Measurements from ENCODE around the gene TBXAS1.
A peak's percentile ranks its signal among the peaks of the same experiment; 100 is the strongest.

The TBXAS1 gene

DNA sequence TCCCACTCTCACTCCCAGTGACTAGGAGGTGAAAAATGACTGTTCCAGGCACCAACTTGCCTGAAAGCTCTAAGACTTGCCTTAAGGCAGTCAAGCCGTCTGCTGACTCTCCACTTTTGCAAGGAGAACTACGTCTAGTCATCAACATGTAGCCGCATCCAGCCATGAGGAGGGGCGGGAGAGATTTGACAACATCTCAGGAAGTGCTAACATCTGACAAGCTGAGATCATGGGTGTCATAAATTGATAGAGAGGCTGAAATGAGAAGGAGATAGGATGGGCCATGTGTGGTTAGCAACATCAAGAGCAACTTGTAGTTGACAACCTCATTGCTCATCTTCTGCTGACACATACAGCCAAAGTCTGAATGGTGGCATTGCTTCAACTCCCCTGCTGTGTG lies 9.0 kb upstream of the TBXAS1 start:
- peaks cover 0 to 12% (median 0%) of the 10 kb centered on the region in 10 experiments; a peak in 4 of 20 replicates for H3K4me1 ChIP-seq
- peaks cover 18 to 43% (median 27%) of the 10 kb centered on the region in 11 experiments for H3K9me3 ChIP-seq (replicated peaks in 1 of 11)
- H4K20me1 ChIP-seq: no peaks in the 10 kb centered on the region
- H3K36me3 ChIP-seq: no peaks in the 10 kb centered on the region
- H3K4me2 ChIP-seq: peak overlapping the region in 3 of 11 experiments; percentile 7 to 60 (median 38); a peak in 5 of 22 replicates
- H3K9ac ChIP-seq: no peak overlapping the region
- H3K27me3 ChIP-seq: no peaks in the 10 kb centered on the region
- TF ChIP-seq Cebpa-rat (IDR thresholded peaks at IDR 0.05): no peak
- H3K27ac ChIP-seq: no peak overlapping the region
- no peak overlapping the region for H3K4me3 ChIP-seq

DNA sequence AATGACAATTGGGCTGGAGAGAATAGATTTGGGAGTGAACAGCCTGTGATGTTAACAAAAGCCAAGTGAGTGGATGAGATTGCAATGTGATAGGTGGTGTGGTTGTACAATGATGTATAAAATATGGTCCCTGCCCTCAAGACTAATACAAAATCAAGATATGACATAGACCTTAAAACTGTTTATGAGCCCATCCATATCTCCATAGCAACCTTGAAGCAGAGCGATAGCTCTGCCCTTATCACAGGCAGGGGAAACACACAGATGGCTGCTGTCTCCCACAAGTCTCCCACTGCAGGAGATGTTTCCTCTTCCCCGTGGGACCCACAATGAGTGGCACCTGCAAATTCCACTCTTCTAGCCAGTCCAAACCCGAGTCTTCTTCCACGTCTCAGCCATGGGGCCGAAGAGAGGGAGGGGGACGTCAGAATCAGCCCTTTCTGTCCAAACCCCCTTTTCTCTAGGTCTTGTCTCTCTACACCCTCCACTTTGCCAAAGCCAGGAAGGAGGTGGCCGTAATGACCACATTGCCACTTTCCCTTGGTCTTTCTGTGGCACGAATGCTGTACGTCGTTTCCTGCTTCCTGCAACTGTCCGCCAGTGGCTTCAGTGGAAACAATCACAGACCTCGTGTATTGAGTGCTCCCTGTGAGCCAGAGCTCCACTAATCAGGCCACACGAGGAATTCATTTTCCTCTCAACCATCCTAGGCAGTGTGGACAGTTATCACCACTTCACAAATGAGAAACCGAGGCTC lies 7.5 kb upstream of the TBXAS1 start:
- no peak for TF ChIP-seq Cebpa-rat (IDR thresholded peaks at IDR 0.05)
- Histone ChIP-seq H3K27ac (no peak overlapping the region), H3K4me1 (peaks cover 0 to 22% (median 0%) of the 10 kb centered on the region in 10 experiments; a peak in 4 of 20 replicates), H3K27me3 (no peaks in the 10 kb centered on the region), H3K4me3 (no peak overlapping the region), H3K36me3 (no peaks in the 10 kb centered on the region), H3K9ac (no peak overlapping the region), H4K20me1 (no peaks in the 10 kb centered on the region), H3K4me2 (no peak overlapping the region), H3K9me3 (replicated peaks in 1 of 11) (peaks cover 8 to 28% (median 13%) of the 10 kb centered on the region in 11 experiments; a peak in 20 of 22 replicates)

DNA sequence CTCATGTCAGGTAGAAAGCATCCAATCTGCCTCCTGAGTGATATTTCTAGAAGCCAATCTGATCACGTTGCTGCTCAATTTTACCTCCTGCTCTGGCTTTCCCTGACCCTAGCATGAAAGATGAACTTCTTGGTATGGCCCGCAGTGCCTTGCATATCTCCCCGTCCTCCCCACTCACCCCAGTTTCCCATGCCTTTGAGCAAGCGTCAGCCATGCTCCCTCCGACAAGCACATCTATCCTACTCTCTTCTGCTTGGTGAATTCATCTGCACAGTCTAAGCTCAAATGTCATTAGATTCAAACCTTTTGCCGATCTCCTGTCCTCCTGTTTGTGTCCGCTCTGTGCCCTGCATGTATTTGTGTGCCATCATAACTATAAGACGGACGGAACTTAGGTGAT lies 6.2 kb upstream of the TBXAS1 start:
- Histone ChIP-seq H3K9ac (no peak overlapping the region), H3K4me3 (no peak overlapping the region), H3K9me3 (replicated peaks in 1 of 11) (peaks cover 0 to 15% (median 0%) of the 10 kb centered on the region in 11 experiments; a peak in 4 of 22 replicates), H3K4me2 (no peak overlapping the region), H3K27me3 (no peaks in the 10 kb centered on the region), H3K36me3 (no peaks in the 10 kb centered on the region), H3K4me1 (peaks cover 0 to 27% (median 0%) of the 10 kb centered on the region in 10 experiments; a peak in 6 of 20 replicates), H4K20me1 (no peaks in the 10 kb centered on the region), H3K27ac (no peak overlapping the region)
- TF ChIP-seq Cebpa-rat (IDR thresholded peaks at IDR 0.05): no peak

DNA sequence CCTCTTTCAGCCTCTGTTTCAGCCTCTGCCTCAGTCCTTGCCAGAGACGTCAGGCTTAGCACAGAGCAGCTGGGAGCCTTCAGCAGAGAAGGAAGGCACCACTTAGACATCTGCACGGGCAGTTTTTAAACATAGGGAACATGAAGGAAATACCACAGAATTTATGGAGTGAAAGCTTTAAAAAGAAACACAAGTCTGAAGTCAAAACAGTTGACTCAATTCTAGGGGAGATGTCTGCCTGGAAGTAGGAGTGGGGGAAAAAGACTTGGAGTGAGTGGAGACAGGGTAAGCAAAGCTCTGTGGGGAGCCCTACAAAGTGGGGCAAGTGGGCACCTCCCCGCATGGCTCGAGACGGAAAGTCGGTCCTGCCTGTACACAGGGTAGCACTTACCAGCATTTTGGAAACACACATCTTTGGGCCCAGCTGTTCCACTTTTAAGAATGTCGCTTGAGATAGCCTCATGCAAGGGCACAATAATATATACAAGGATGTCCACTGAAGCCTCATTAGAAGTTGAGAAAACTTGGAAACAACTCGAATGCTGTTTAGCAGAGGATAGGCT lies 5.0 kb upstream of the TBXAS1 start:
- TF ChIP-seq Cebpa-rat (IDR thresholded peaks at IDR 0.05): no peak
- H3K27me3 ChIP-seq: no peaks in the 10 kb centered on the region
- H3K4me1 ChIP-seq: peaks cover 6 to 37% (median 8%) of the 10 kb centered on the region in 10 experiments

DNA sequence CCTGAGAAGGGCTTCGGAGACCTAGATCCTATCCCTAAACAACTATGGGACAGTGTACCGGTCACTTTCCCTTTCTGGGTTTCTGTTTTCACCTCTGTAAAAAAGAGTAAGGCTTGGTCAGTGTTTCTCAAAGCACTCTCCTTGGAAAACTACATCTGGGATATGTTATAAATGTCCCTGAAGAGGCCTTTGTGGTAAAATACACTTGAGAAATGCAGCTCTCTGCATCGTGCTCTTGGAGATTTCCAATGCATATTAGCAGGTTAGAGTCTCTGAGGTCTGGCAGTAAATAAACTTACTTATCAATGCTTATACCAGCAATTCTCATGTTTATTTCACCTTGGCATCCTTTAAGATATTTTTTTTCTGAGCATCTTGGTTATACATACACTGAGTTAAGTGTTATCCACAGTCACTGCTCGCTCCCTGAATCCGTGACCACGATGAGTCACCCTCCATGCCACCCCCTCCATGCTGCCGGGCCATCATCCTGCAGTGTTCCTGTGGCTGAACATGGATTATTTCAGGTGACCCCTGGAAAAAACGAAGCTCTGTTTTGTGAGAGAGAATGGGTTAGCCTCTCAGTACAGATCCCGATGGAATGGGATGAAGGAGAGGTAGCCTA lies 3.3 kb upstream of the TBXAS1 start:
- Histone ChIP-seq H3K27me3 (no peaks in the 10 kb centered on the region), H3K27ac (no peak overlapping the region)
- no peak for TF ChIP-seq Cebpa-rat (IDR thresholded peaks at IDR 0.05)

More for the DNA sequence above, 5.0 kb upstream of the TBXAS1 start:
- Histone ChIP-seq H3K9me3 (replicated peaks in 1 of 11) (peaks cover 0 to 3% (median 0%) of the 10 kb centered on the region in 11 experiments; a peak in 1 of 22 replicates), H3K36me3 (no peaks in the 10 kb centered on the region), H3K4me3 (no peak overlapping the region), H3K27ac (no peak overlapping the region), H3K4me2 (no peak overlapping the region), H4K20me1 (no peaks in the 10 kb centered on the region), H3K9ac (no peak overlapping the region)

DNA sequence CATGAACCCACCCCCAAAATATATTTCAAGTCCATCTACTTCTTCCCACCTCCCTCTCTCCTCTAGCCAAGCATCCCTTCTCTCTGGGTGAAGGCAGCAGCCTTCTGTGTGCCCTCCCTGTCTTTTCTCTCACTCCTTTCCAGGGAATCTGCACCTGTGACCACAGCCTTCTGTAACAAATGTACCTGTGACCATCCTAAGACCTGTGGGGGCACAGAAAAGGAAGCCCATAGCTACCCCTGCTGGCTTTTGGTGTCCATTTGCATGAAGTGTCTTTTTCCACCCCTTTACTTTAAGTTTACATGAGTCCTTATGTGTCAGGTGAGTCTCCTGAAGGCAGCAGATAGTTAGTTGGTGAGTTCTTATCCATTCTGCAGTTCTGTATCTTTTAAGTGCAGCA lies 2.0 kb upstream of the TBXAS1 start:
- no peak for TF ChIP-seq Cebpa-rat (IDR thresholded peaks at IDR 0.05)
- no peaks in the 10 kb centered on the region for H3K27me3 ChIP-seq
- H3K9ac ChIP-seq: no peak overlapping the region
- no peak overlapping the region for H3K4me2 ChIP-seq
- no peak overlapping the region for H3K27ac ChIP-seq
- no peaks in the 10 kb centered on the region for H4K20me1 ChIP-seq
- H3K4me1 ChIP-seq: peaks cover 11 to 53% (median 32%) of the 10 kb centered on the region in 10 experiments
- H3K9me3 ChIP-seq (replicated peaks in 1 of 11): peaks cover 0 to 16% (median 6%) of the 10 kb centered on the region in 11 experiments; a peak in 10 of 22 replicates
- no peak overlapping the region for H3K4me3 ChIP-seq
- H3K36me3 ChIP-seq: peaks cover 0 to 11% (median 0%) of the 10 kb centered on the region in 11 experiments; a peak in 8 of 22 replicates

More for the DNA sequence above, 3.3 kb upstream of the TBXAS1 start:
- Histone ChIP-seq H3K4me2 (peak overlapping the region in 2 of 11 experiments; percentile 14 to 25; a peak in 1 of 22 replicates), H4K20me1 (no peaks in the 10 kb centered on the region), H3K4me1 (peaks cover 11 to 42% (median 25%) of the 10 kb centered on the region in 10 experiments), H3K9me3 (replicated peaks in 1 of 11) (peaks cover 0 to 6% (median 0%) of the 10 kb centered on the region in 11 experiments; a peak in 1 of 22 replicates), H3K4me3 (no peak overlapping the region), H3K36me3 (no peaks in the 10 kb centered on the region), H3K9ac (no peak overlapping the region)

DNA sequence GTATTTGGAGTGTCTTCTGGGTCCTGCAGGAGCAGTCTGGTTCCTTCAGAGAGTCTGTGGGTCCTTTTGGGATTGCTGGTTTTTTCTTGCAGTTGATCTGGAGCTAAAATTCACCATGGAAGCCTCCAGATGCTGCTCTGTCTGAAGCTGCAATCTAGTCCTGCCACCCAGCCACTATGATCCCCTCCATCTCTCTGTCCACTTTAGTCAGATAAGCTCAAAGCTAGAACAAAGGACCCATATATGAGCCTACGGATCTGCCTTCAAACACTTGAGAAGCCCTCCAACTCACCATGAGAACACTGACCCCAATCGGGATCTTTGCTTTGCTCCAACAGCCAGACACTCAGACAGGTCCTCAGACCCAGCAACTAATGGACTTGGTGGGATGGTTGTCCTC lies 618 bp upstream of the TBXAS1 start:
- Histone ChIP-seq H3K36me3 (peaks cover 0 to 23% (median 0%) of the 10 kb centered on the region in 11 experiments; a peak in 9 of 22 replicates), H3K9ac (peak overlapping the region in 8 of 11 experiments; percentile 14 to 78 (median 65); a peak in 13 of 22 replicates), H3K9me3 (replicated peaks in 1 of 11) (peaks cover 0 to 29% (median 19%) of the 10 kb centered on the region in 11 experiments; a peak in 19 of 22 replicates), H3K4me1 (peaks cover 11 to 53% (median 32%) of the 10 kb centered on the region in 10 experiments), H3K4me3 (peak overlapping the region in 1 of 10 experiments; percentile 58; a peak in 2 of 20 replicates), H3K27ac (peak overlapping the region; percentile 18 to 91 (median 84); a peak in 21 of 22 replicates), H3K27me3 (no peaks in the 10 kb centered on the region), H4K20me1 (no peaks in the 10 kb centered on the region), H3K4me2 (peak overlapping the region; percentile 60 to 98 (median 83); a peak in 21 of 22 replicates)
- no peak for TF ChIP-seq Cebpa-rat (IDR thresholded peaks at IDR 0.05)

DNA sequence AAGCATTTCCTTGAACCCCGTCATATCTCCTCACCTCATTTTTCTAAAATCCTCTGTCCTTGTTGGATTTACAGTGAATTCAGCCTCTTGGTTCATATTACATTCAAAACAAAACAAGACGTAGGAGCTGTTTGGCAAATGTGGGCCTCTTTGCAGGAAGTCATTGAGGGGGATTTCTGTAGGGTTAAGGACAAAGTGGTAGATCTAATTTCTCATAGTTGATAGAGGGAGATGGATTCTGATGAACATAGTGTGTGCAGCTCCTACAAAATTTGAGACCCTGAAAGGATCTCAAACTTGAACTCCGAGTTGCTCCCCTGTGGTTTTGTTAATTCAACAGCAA lies 682 bp downstream of the TBXAS1 start:
- Histone ChIP-seq H3K9ac (peak overlapping the region in 7 of 11 experiments; percentile 46 to 78 (median 73); a peak in 13 of 22 replicates), H3K4me1 (peaks cover 11 to 53% (median 32%) of the 10 kb centered on the region in 10 experiments), H3K4me3 (peak overlapping the region in 8 of 10 experiments; percentile 43 to 63 (median 56); a peak in 16 of 20 replicates), H3K9me3 (replicated peaks in 1 of 11) (peaks cover 11 to 42% (median 32%) of the 10 kb centered on the region in 11 experiments; a peak in 21 of 22 replicates), H3K27ac (peak overlapping the region in 10 of 11 experiments; percentile 73 to 91 (median 84); a peak in 20 of 22 replicates), H3K27me3 (no peaks in the 10 kb centered on the region), H3K4me2 (peak overlapping the region; percentile 60 to 98 (median 83); a peak in 19 of 22 replicates), H3K36me3 (peaks cover 0 to 33% (median 0%) of the 10 kb centered on the region in 11 experiments; a peak in 9 of 22 replicates), H4K20me1 (no peaks in the 10 kb centered on the region)
- no peak for TF ChIP-seq Cebpa-rat (IDR thresholded peaks at IDR 0.05)

All from BLaER1 treated with 17β-estradiol and CSF1 and Interleukin-3, amounts not matched to agents 10 nM and 100 nM (cell line).